ENCODE data around the gene CHGA.

- no peak for TF ChIP-seq CHD2 (IDR thresholded peaks at IDR 0.05; ENCODE audit: borderline replicate concordance, low read depth, low read length)
- no peak for TF ChIP-seq ATF2 (IDR thresholded peaks at IDR 0.05; ENCODE audit: low read length)
- TF ChIP-seq CTCF (IDR thresholded peaks at IDR 0.05 in 2 of 3, conservative IDR thresholded peaks at IDR 0.05 in 1 of 3; ENCODE audit: control insufficient read depth in 2 of 3, extremely low read depth in 1 of 3, insufficient read depth in 1 of 3, low read depth in 3 of 3, low read length in 3 of 3): no peak
- no peak for TF ChIP-seq MEF2A (IDR thresholded peaks at IDR 0.05; ENCODE audit: insufficient read depth, low read depth, low read length)
- no peak for TF ChIP-seq ETV6 (conservative IDR thresholded peaks at IDR 0.05 in 1 of 2, IDR thresholded peaks at IDR 0.05 in 1 of 2; ENCODE audit: borderline replicate concordance in 1 of 2, low read depth in 1 of 2)
- TF ChIP-seq RAD21 (IDR thresholded peaks at IDR 0.05; ENCODE audit: insufficient read depth, low read depth, low read length): no peak
- TF ChIP-seq POLR2AphosphoS5 (IDR thresholded peaks at IDR 0.05; ENCODE audit: low read length): no peak
- TF ChIP-seq ZBTB11 (CRISPR knock-in tag; IDR thresholded peaks at IDR 0.05): no peak
- no peak for TF ChIP-seq USF1 (IDR thresholded peaks at IDR 0.05; ENCODE audit: borderline replicate concordance, extremely low read length, insufficient read depth, low read depth, low read length)
- TF ChIP-seq YY1 (IDR thresholded peaks at IDR 0.05; ENCODE audit: low read depth, low read length): no peak
These were observed 51.8 kb downstream of the CHGA start for GRCh38 chr14:92974541-92975345.

Data from GM12878 (cell line).